Camera-type eye (tissue), 1 donor: ENCODE measurements around the gene F2R. TPM values are rescaled to one million over a fixed set of nuclear protein-coding genes. Genes with fewer than 3 reads are reported as not detected.

Source experiments
- total RNA-seq: library from RNA; depleted of rRNA; stranded (reverse); fragments of >200 nt; gene quantifications from one replicate; pipeline ENCODE4 v1.2.3, GENCODE V29; 2014

Gene F2R
- total RNA-seq, result 35.1 TPM

DNA sequence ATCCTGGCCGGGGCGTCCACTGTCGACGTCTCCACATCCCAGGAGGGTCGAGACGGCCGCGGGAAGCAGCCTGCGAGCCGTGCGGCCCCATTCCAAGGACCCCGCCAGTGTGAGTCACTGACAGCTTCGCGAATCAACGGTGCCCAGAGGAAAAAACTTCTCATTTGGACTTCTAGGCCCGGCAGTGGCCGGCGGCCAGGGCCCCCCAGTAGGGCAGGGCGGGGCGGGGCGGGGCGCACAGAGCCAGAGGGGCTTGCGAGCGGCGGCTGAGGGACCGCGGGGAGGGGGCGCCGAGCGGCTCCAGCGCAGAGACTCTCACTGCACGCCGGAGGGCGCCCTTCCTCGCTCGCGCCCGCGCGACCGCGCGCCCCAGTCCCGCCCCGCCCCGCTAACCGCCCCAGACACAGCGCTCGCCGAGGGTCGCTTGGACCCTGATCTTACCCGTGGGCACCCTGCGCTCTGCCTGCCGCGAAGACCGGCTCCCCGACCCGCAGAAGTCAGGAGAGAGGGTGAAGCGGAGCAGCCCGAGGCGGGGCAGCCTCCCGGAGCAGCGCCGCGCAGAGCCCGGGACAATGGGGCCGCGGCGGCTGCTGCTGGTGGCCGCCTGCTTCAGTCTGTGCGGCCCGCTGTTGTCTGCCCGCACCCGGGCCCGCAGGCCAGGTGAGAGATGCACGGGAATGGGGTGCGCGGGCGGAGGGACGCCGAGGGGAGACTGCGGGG, at the start of gene F2R:
Gene F2R (plus strand): TSS at position 391 of the 720 bp plus-strand sequence. CDS start 182 bp downstream, at position 573.

Other genes with a start within 250 kb of the F2R start
- gene F2RL2, start 92.7 kb upstream of the F2R start, total RNA-seq, result 4.0 TPM
- gene F2RL1, start 102.9 kb downstream of the F2R start, total RNA-seq, result 4.2 TPM
- not detected for gene S100Z, start 133.9 kb downstream of the F2R start, total RNA-seq
- gene CRHBP, start 236.9 kb downstream of the F2R start, total RNA-seq, result 3.2 TPM